Myocyte (in vitro differentiated cells): Measurements from ENCODE around the gene MRGPRD. TPM values are rescaled to one million over a fixed set of nuclear protein-coding genes. Genes with fewer than 3 reads are reported as not detected.

Experiments used
- DNase-seq: peaks from one replicate; pipeline ENCODE4 v3.0.0-alpha.2; 2012; ENCODE audit warnings: low read depth
- polyA plus RNA-seq: library from polyadenylated mRNA; unstranded; fragments of >200 nt; gene quantifications from one replicate; pipeline ENCODE4 v1.2.1, GENCODE V29; 2012; ENCODE audit warnings: missing spikeins
- total RNA-seq: library from RNA; depleted of rRNA; stranded (reverse); fragments of >200 nt; gene quantifications from 2 replicates; pipeline ENCODE4 v1.2.3, GENCODE V29; 2014

MRGPRD gene
- not detected in 2 replicates for total RNA-seq
- not detected for polyA plus RNA-seq

- DNase-seq, result no peak
Observed at GRCh38 chr11:68980776-68981065, at the start of gene MRGPRD. MRGPRD (minus strand) TSS chr11:68980986; CDS start chr11:68980986, 0 bp downstream.

- no peak for DNase-seq
Observed at GRCh38 chr11:69030301-69030700, 49.5 kb upstream of the MRGPRD start.

- no peak for DNase-seq
Observed at GRCh38 chr11:69027704-69028372, 47.1 kb upstream of the MRGPRD start.

GRCh38 chr11:69024509-69024908 is 43.7 kb upstream of the MRGPRD start:
- no peak for DNase-seq

- no peak for DNase-seq
Observed at GRCh38 chr11:69022260-69022659, 41.5 kb upstream of the MRGPRD start.

- peak; percentile 49 for DNase-seq
Observed at GRCh38 chr11:69018924-69019323, 38.1 kb upstream of the MRGPRD start.

GRCh38 chr11:69017951-69018350 is 37.2 kb upstream of the MRGPRD start:
- DNase-seq, result no peak

GRCh38 chr11:69014898-69015549 is 34.2 kb upstream of the MRGPRD start:
- DNase-seq, result no peak

GRCh38 chr11:69014084-69014851 is 33.5 kb upstream of the MRGPRD start:
- no peak for DNase-seq

GRCh38 chr11:69013009-69013951 is 32.5 kb upstream of the MRGPRD start, which contains the start of gene MRGPRF:
MRGPRF (minus strand) TSS chr11:69013246; CDS start chr11:69009901, 3,345 bp downstream.
- DNase-seq, result peak; percentile 40

GRCh38 chr11:69012092-69013008 is 31.6 kb upstream of the MRGPRD start:
- no peak for DNase-seq

- DNase-seq, result no peak
Observed at GRCh38 chr11:69011624-69012091, 30.9 kb upstream of the MRGPRD start.

- DNase-seq, result peak; percentile 68
Observed at GRCh38 chr11:69010964-69011623, 30.3 kb upstream of the MRGPRD start.

GRCh38 chr11:69010361-69010891 is 29.6 kb upstream of the MRGPRD start:
- DNase-seq, result no peak

- no peak for DNase-seq
Observed at GRCh38 chr11:69009441-69010211, 28.8 kb upstream of the MRGPRD start.

- DNase-seq, result peak; percentile 91
Observed at GRCh38 chr11:69008737-69009440, 28.1 kb upstream of the MRGPRD start.

- DNase-seq, result no peak
Observed at GRCh38 chr11:69007975-69008381, 27.2 kb upstream of the MRGPRD start.

- no peak for DNase-seq
Observed at GRCh38 chr11:69006816-69007215, 26.0 kb upstream of the MRGPRD start.
